IPS DF 6.9 (cell line): ENCODE data around the gene EML4.
"Not testable (repeated sequence)": the region's sequence is repeated elsewhere in the genome, so short reads cannot be mapped to it uniquely, and the experiment has no call there.

Experiments used
- DNase-seq: peaks from one replicate; pipeline ENCODE4 v3.0.0-alpha.2; 2013; ENCODE audit warnings: low read depth, low spot score
- H3K27ac ChIP-seq: one replicate; pipeline ENCODE4 v1.5.1; 2013; ENCODE audit warnings: low read length, control low read depth
- H3K27me3 ChIP-seq: 2 replicates; pipeline ENCODE4 v1.6.1; 2013; ENCODE audit warnings: mild to moderate bottlenecking, low read length; ENCODE audit not compliant: control insufficient read depth, insufficient read depth
- H3K36me3 ChIP-seq: 2 replicates; pipeline ENCODE4 v1.6.1; 2013; ENCODE audit warnings: low read length; ENCODE audit not compliant: control insufficient read depth, insufficient read depth
- H3K4me1 ChIP-seq: 2 replicates; pipeline ENCODE4 v1.6.1; 2013; ENCODE audit warnings: low read length; ENCODE audit not compliant: control insufficient read depth, insufficient read depth
- H3K4me3 ChIP-seq: 2 replicates; pipeline ENCODE4 v1.5.1; 2013; ENCODE audit warnings: mild to moderate bottlenecking, low read length
- H3K9me3 ChIP-seq: 2 replicates; pipeline ENCODE4 v1.6.1; 2013; ENCODE audit warnings: low read length, inconsistent platforms; ENCODE audit not compliant: control insufficient read depth, insufficient read depth
- WGBS: extraction: QIAGEN DNeasy Blood & Tissue Kit; methylation state at CpG from one replicate; pipeline ENCODE4 v1.1.7; 2013; ENCODE audit warnings: mixed read lengths, missing lambda C conversion rate; ENCODE audit not compliant: insufficient read length, insufficient coverage; 5-methylcytosine and 5-hydroxymethylcytosine counted together

Gene EML4

DNA sequence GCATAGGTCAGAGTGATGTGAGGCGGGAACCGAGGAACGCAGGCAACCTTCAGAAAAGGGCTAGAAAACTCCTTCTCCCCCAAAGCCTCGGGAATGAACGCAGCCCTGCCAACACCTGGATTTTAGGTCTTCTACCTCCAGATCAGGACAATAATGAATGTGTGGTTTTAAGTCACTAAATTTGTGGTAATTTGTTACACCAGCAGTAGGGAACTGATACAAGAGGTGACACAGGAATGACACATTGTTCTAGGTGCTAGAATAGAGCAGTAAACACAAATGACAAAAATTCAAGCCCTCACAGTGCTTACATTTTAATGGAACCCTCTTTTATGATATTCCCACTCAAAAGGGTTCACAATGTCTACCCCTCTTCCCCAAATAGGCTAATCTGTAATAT is 39.2 kb upstream of the EML4 start:
- Histone ChIP-seq H3K36me3 (no peaks in the 10 kb centered on the region), H3K4me1 (peaks cover 2% of the 10 kb centered on the region; the same call in 1 of the 2 replicates), H3K27ac (no peak overlapping the region), H3K9me3 (no peaks in the 10 kb centered on the region), H3K4me3 (no peak overlapping the region), H3K27me3 (no peaks in the 10 kb centered on the region)
- no CpG with 5 or more reads among the region's 5 CpGs for WGBS
- no peak for DNase-seq

DNA sequence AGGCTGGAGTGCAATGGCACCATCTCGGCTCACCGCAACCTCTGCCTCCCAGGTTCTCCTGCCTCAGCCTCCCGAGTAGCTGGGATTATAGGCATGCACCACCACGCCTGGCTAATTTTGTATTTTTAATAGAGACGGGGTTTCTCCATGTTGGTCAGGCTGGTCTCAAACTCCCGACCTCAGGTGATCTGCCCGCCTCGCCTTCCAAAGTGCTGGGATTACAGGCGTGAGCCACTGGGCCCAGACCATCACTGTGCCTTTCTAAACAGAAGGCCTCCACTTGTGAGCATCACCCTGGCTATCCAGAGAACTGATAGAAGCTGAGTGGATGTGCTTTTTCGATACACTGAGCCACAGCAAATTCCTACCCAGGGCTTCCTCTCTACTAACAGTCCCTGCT is 38.3 kb upstream of the EML4 start:
- not testable (repeated sequence) for H3K4me1 ChIP-seq

DNA sequence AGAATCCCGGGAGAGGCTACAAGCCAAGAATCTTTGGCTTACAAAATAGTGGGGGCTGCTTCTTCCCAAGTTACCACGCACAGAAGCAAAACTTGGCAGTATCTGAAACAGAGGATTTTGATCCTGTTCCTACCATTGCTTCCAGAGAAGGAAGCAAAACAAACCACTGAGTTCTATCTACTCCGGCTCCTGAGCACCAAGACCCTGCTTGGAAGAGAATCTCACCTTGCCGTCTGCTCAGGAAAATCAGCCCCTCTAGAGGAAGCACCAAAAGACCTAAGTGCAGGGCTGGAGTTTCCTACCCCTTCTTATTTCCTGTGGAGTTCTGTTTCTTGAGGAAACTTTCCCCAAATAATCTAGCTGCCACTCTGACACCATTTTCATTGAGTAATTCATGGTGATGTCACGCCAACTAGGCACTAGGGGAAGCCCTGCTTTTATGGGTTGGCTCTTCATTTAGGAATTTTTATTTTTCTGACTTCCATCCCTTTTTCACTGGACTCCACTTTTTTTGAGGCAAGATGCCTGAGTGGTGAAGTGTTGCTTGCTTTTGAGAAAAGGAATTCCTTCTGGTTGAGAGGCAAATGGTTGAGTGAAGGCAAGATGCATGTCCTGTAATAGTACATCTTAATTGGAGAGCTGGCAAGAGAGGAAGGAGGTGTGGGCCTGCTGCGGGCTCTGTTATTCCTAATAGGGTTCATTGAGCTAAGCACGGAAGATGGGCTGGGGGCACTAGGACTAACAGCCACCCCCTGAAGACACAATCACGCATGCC is 36.8 kb upstream of the EML4 start:
- no peak overlapping the region for H3K27ac ChIP-seq
- no peak for DNase-seq
- no peaks in the 10 kb centered on the region for H3K9me3 ChIP-seq
- peaks cover 3% of the 10 kb centered on the region; the same call in 1 of the 2 replicates for H3K4me1 ChIP-seq
- no peaks in the 10 kb centered on the region for H3K36me3 ChIP-seq
- H3K27me3 ChIP-seq, result no peaks in the 10 kb centered on the region
- WGBS, result no CpG with 5 or more reads among the region's 8 CpGs
- no peak overlapping the region for H3K4me3 ChIP-seq

More for the DNA sequence above, 38.3 kb upstream of the EML4 start:
- DNase-seq, H3K27me3 ChIP-seq, H3K4me3 ChIP-seq, H3K27ac ChIP-seq, H3K36me3 ChIP-seq, H3K9me3 ChIP-seq: not testable (repeated sequence)
- WGBS, result no CpG with 5 or more reads among the region's 10 CpGs

DNA sequence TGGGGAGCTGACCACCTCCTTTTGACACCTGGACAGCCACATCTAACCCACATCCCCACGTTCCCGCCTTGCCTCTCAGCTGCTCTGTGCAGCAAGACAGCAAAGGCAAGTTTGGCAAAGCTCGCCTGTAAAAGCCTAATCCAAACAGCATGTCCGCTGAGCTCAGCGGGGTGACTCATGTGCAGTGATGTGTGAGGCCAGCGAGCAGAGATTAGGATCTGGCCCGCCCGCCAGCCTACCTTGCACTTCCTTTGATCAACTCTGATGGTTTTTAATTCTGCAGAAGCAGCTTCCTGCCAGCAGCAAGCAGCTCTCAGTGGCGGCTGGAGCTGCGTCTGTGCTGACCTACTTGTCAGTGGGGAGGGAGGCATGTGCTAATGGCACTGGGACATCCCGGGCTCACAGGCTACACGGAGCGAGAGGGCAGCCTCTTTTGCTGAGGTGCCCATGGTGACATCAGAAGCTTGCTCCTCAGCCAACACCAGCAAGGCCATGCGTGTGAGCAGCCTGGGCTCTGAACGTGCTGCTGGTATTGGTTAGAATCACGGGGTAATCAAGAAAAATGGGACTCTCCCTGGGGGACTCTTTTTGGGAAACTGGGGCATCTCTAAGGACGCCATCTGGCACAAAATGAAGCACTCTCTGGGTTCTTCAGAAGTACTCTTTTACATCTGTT is 36.0 kb upstream of the EML4 start:
- H3K27ac ChIP-seq, result no peak overlapping the region

DNA sequence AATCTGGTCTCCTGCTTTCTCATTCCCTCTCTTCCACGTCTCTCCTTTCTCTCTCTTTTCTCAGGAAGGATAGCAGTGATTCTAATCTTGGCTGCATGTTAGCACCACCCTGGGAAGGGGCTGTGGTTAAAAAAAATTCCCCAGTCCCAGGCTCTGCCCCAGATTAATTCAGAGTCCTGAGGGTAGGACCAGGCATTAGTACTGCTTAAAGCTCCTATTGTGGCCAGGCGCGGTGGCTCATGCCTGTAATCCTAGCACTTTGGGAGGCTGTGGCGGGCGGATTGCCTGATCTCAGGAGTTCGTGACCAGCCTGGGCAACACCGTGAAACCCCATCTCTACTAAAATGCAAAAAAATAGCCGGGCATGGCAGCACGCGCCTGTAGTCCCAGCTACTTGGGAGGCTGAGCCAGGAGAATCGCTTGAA is 35.4 kb upstream of the EML4 start:
- DNase-seq, result no peak
- Histone ChIP-seq H3K9me3 (no peaks in the 10 kb centered on the region), H3K27ac (no peak overlapping the region), H3K4me3 (no peak overlapping the region), H3K27me3 (no peaks in the 10 kb centered on the region), H3K36me3 (no peaks in the 10 kb centered on the region), H3K4me1 (peaks cover 4% of the 10 kb centered on the region; the same call in 1 of the 2 replicates)
- WGBS, result no CpG with 5 or more reads among the region's 11 CpGs

More for the DNA sequence above, 36.0 kb upstream of the EML4 start:
- H3K9me3 ChIP-seq, result no peaks in the 10 kb centered on the region
- WGBS, result no CpG with 5 or more reads among the region's 17 CpGs
- no peak for DNase-seq
- peaks cover 4% of the 10 kb centered on the region; the same call in 1 of the 2 replicates for H3K4me1 ChIP-seq
- H3K4me3 ChIP-seq, result no peak overlapping the region
- no peaks in the 10 kb centered on the region for H3K27me3 ChIP-seq
- no peaks in the 10 kb centered on the region for H3K36me3 ChIP-seq

DNA sequence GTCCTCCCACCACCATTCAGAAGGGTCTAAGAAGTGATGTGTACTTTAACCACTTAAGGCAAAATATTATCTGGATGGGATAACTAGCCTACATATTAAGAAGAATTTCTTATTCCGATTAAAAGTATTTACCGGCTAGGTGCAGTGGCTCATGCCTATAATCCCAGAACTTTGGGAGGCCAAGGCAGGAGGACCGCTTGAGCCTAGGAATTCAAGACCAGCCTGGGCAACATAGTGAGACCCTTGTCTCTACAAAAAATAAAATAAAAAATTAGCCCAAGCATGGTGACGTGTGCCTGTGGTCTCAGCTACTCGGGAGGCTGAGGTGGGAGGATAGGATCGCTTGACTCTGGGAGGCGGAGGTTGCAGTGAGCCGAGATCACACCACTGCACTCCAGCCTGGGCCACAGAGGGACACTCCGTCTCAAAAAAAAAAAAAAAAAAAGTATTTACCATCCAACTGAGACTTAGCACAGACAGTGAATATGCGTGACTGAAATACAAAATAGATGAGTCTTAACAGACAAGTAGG is 34.7 kb upstream of the EML4 start:
- H3K27me3 ChIP-seq, H3K4me3 ChIP-seq, DNase-seq, H3K36me3 ChIP-seq, H3K4me1 ChIP-seq, H3K27ac ChIP-seq, H3K9me3 ChIP-seq: not testable (repeated sequence)
- no CpG with 5 or more reads among the region's 10 CpGs for WGBS

DNA sequence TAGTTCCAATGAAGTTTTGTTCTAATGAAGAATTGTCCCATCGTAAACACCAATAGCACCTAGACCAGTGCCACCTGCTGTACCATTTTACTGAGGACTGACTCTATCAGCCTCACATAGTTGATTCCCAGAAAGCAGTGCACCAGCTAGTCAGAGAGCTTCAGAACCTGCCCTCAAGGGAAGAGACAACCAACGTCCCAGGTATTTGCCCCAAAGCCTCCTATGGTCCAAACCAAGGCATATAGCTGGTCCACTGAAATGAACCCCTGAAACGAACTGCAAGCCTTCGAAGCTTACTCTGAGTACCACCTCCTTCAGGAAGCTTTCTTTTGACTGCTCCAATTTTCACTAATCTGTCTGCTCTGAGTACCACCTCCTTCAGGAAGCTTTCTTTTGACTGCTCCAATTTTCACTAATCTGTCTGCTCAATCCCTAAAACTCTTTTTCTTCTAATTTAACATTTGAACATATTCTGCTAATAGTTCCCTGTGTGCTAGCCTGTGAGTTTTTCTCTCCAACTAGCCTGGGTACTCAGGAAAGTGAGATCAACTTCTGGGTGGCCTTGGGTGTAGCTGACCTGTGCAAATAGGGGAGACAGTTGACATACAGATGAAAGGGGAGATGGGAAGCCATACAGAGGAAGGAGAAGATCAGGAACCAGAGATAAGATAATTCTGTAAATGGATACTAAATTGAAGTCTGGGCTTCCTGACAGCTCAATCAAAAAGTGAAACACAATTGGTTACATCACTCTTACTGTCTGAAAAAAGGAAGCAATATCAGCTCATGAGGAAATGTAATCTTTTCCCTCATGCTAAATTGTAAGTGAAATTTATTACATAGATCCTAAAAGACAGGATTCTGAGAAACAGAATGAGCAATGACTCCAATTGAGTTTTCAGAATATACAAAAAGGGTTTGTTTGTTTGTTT is 33.5 kb upstream of the EML4 start:
- Histone ChIP-seq H3K27ac (no peak overlapping the region), H3K36me3 (no peaks in the 10 kb centered on the region), H3K9me3 (no peaks in the 10 kb centered on the region), H3K27me3 (no peaks in the 10 kb centered on the region), H3K4me1 (peaks cover 4% of the 10 kb centered on the region; the same call in 1 of the 2 replicates), H3K4me3 (no peak overlapping the region)
- no peak for DNase-seq
- WGBS, result no CpG with 5 or more reads among the region's 4 CpGs

DNA sequence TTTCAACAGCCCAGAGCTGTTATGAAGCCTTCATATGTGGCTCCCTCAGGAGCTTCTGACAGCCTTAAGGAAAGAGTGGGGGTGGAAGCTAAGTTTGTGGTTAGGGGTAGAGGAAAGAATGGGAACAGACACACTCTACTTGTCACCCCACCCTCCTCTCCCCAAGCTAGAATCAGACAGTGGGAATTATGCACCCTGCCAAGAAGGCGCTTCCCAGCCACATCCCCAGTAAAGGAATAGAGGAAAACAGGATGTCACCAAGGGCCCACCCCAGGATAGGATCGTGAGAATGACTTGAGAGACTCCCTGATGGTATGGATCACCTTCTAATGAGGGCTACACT is 32.4 kb upstream of the EML4 start:
- WGBS, result no CpG with 5 or more reads among the region's 2 CpGs
- no peaks in the 10 kb centered on the region for H3K36me3 ChIP-seq
- no peak overlapping the region for H3K4me3 ChIP-seq
- H3K27ac ChIP-seq, result no peak overlapping the region
- H3K4me1 ChIP-seq, result peaks cover 6% of the 10 kb centered on the region; the same call in 1 of the 2 replicates
- no peaks in the 10 kb centered on the region for H3K27me3 ChIP-seq
- no peak for DNase-seq
- H3K9me3 ChIP-seq, result no peaks in the 10 kb centered on the region

DNA sequence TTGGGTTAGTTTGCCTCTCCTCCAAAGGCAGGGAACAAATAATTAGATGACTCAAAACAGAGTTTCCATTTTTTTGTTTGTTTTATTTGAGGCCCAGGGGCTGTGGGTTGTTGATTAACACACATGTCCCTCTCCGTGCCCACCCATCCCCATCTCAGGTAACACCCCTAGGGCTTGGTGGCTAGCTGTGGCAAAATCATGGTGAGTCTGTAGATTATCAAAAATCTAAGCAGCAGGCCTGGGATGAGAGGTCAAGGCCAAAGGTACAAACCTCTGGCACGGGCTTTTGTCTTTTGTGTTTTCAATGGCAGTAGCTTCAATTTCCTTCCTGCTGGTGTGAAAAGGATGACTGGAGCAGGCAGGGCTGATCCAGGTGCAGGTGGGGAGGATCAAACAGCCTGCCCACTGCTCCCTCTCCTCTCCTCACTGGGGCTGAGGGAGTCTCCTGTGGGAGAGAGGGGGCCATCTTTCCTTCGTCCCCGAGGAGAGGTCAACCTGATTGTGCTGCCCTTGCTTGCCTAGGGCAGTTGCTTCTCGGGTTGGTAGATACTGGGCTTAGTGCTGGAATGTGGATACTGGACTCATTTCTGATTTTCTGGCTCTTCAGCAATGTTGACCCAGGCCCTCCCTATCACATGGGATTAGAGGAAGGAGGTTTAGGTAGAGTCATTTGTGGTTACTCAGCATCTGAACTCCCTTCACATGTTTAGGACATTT is 31.9 kb upstream of the EML4 start:
- no CpG with 5 or more reads among the region's 5 CpGs for WGBS
- DNase-seq, result no peak
- H3K4me1 ChIP-seq, result peaks cover 6% of the 10 kb centered on the region; the same call in 1 of the 2 replicates
- no peaks in the 10 kb centered on the region for H3K9me3 ChIP-seq
- no peak overlapping the region for H3K4me3 ChIP-seq
- no peaks in the 10 kb centered on the region for H3K27me3 ChIP-seq
- H3K36me3 ChIP-seq, result no peaks in the 10 kb centered on the region
- no peak overlapping the region for H3K27ac ChIP-seq
